ENCODE results near the gene MOGAT3.

MOGAT3 gene

DNA sequence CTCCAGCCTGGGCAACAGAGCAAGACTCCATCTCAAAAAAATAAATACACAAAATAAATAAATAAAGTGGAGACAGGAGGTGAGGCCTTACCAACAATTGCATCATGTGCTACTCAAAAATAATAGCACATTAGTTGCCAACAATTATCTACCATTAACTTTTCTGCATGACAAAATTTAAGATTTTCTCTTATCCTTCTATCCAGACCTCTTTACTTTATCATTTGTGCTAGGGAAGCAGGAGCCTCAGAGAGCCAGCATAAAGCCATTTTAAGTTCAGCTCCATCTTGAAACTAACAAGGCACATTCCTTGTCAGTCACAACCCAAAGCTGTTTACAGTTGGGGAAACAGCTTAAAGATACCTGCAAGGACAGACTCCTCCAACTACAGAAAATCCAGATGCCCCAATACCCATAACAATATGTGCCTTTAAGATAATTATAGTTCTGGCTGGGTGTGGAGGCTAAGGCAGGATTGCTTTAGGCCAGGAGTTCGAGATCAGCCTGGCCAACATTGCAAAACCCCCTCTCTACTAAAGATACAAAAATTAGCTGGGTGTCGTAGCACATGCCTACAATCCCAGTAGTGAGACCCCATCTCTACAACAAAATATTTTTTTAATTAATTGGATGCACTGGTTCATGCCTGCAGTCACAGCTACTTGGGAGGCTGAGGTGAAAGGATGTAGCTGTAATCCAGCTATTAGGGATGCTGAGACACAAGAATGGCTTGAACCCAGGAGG lies 48.8 kb downstream of the MOGAT3 start:
- H3K27ac ChIP-seq (ENCODE audit: low read depth, low read length) = no peak overlapping the region
- H3K4me3 ChIP-seq (ENCODE audit: low read length) = no peak overlapping the region
- no peaks in the 10 kb centered on the region for H3K9me2 ChIP-seq (replicated peaks; ENCODE audit: control insufficient read depth, low read length)
- H3K4me2 ChIP-seq (ENCODE audit: low read length) = no peak overlapping the region
- H3K27me3 ChIP-seq (ENCODE audit: control insufficient read depth, low read length) = peaks cover 34% of the 10 kb centered on the region
- no peaks in the 10 kb centered on the region for H3K9me3 ChIP-seq (ENCODE audit: control insufficient read depth, insufficient read depth, low read length)
- peaks cover 20% of the 10 kb centered on the region for H3K79me2 ChIP-seq (ENCODE audit: control insufficient read depth, low read length)
- H3K4me1 ChIP-seq (ENCODE audit: control insufficient read depth, low read length) = peaks cover 20% of the 10 kb centered on the region
- H4K20me1 ChIP-seq (ENCODE audit: control insufficient read depth, insufficient read depth, low read depth, low read length) = no peaks in the 10 kb centered on the region
- H3F3A ChIP-seq (ENCODE audit: control insufficient read depth, insufficient read depth) = peaks cover 15% of the 10 kb centered on the region
- TF ChIP-seq EZH2phosphoT487 (IDR thresholded peaks at IDR 0.05; ENCODE audit: borderline replicate concordance, low read length) = no peak
- TF ChIP-seq, protein P1, sequence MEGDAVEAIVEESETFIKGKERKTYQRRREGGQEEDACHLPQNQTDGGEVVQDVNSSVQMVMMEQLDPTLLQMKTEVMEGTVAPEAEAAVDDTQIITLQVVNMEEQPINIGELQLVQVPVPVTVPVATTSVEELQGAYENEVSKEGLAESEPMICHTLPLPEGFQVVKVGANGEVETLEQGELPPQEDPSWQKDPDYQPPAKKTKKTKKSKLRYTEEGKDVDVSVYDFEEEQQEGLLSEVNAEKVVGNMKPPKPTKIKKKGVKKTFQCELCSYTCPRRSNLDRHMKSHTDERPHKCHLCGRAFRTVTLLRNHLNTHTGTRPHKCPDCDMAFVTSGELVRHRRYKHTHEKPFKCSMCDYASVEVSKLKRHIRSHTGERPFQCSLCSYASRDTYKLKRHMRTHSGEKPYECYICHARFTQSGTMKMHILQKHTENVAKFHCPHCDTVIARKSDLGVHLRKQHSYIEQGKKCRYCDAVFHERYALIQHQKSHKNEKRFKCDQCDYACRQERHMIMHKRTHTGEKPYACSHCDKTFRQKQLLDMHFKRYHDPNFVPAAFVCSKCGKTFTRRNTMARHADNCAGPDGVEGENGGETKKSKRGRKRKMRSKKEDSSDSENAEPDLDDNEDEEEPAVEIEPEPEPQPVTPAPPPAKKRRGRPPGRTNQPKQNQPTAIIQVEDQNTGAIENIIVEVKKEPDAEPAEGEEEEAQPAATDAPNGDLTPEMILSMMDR (IDR thresholded peaks at IDR 0.05; ENCODE audit: low read depth, low read length, poor library complexity, severe bottlenecking) = no peak
- peaks cover 12% of the 10 kb centered on the region for H3K36me3 ChIP-seq (ENCODE audit: control insufficient read depth, low read length)

Measured in DOHH2 (cell line).